ENCODE data around the gene ERBB4.
"Not testable (repeated sequence)": the region's sequence is repeated elsewhere in the genome, so short reads cannot be mapped to it uniquely, and the experiment has no call there.

Gene ERBB4

GRCh38 chr2:212107989-212108388, 430.6 kb downstream of the ERBB4 start:
- Histone ChIP-seq H3K4me1 (ENCODE audit: control insufficient read depth in 2 of 2, insufficient read depth in 2 of 2, low read length in 2 of 2) (no peaks in the 10 kb centered on the region), H3K4me3 (ENCODE audit: low read length in 2 of 2) (no peak overlapping the region), H3K36me3 (ENCODE audit: control insufficient read depth in 2 of 2, insufficient read depth in 2 of 2, low read length in 2 of 2) (no peaks in the 10 kb centered on the region), H3K27ac (ENCODE audit: low read depth in 2 of 2, low read length in 2 of 2) (no peak overlapping the region), H3K9ac (ENCODE audit: low read depth in 1 of 2, low read length in 2 of 2) (no peak overlapping the region), H3K9me3 (ENCODE audit: control insufficient read depth in 2 of 2, low read length in 2 of 2) (no peaks in the 10 kb centered on the region), H3K27me3 (ENCODE audit: control insufficient read depth in 2 of 2, insufficient read depth in 2 of 2, low read length in 2 of 2) (no peaks in the 10 kb centered on the region)

GRCh38 chr2:212107014-212107413, 431.6 kb downstream of the ERBB4 start:
- Histone ChIP-seq H3K9me3 (ENCODE audit: control insufficient read depth in 2 of 2, low read length in 2 of 2) (no peaks in the 10 kb centered on the region), H3K27ac (ENCODE audit: low read depth in 2 of 2, low read length in 2 of 2) (no peak overlapping the region), H3K36me3 (ENCODE audit: control insufficient read depth in 2 of 2, insufficient read depth in 2 of 2, low read length in 2 of 2) (no peaks in the 10 kb centered on the region), H3K4me1 (ENCODE audit: control insufficient read depth in 2 of 2, insufficient read depth in 2 of 2, low read length in 2 of 2) (no peaks in the 10 kb centered on the region), H3K27me3 (ENCODE audit: control insufficient read depth in 2 of 2, insufficient read depth in 2 of 2, low read length in 2 of 2) (no peaks in the 10 kb centered on the region), H3K9ac (ENCODE audit: low read depth in 1 of 2, low read length in 2 of 2) (no peak overlapping the region), H3K4me3 (ENCODE audit: low read length in 2 of 2) (no peak overlapping the region)

GRCh38 chr2:212106536-212106935, 432.1 kb downstream of the ERBB4 start:
- H3K9ac ChIP-seq (ENCODE audit: low read depth in 1 of 2, low read length in 2 of 2); H3K36me3 ChIP-seq (ENCODE audit: control insufficient read depth in 2 of 2, insufficient read depth in 2 of 2, low read length in 2 of 2); H3K27me3 ChIP-seq (ENCODE audit: control insufficient read depth in 2 of 2, insufficient read depth in 2 of 2, low read length in 2 of 2); H3K4me1 ChIP-seq (ENCODE audit: control insufficient read depth in 2 of 2, insufficient read depth in 2 of 2, low read length in 2 of 2); H3K4me3 ChIP-seq (ENCODE audit: low read length in 2 of 2); H3K27ac ChIP-seq (ENCODE audit: low read depth in 2 of 2, low read length in 2 of 2); H3K9me3 ChIP-seq (ENCODE audit: control insufficient read depth in 2 of 2, low read length in 2 of 2): not testable (repeated sequence)

GRCh38 chr2:212099658-212100057, 438.9 kb downstream of the ERBB4 start:
- no peak overlapping the region for H3K9ac ChIP-seq (ENCODE audit: low read depth in 1 of 2, low read length in 2 of 2)
- H3K4me3 ChIP-seq (ENCODE audit: low read length in 2 of 2) = no peak overlapping the region
- H3K27ac ChIP-seq (ENCODE audit: low read depth in 2 of 2, low read length in 2 of 2) = no peak overlapping the region
- no peaks in the 10 kb centered on the region for H3K4me1 ChIP-seq (ENCODE audit: control insufficient read depth in 2 of 2, insufficient read depth in 2 of 2, low read length in 2 of 2)
- H3K9me3 ChIP-seq (ENCODE audit: control insufficient read depth in 2 of 2, low read length in 2 of 2) = no peaks in the 10 kb centered on the region
- H3K27me3 ChIP-seq (ENCODE audit: control insufficient read depth in 2 of 2, insufficient read depth in 2 of 2, low read length in 2 of 2) = no peaks in the 10 kb centered on the region
- H3K36me3 ChIP-seq (ENCODE audit: control insufficient read depth in 2 of 2, insufficient read depth in 2 of 2, low read length in 2 of 2) = no peaks in the 10 kb centered on the region

- H3K27ac ChIP-seq (ENCODE audit: low read depth in 2 of 2, low read length in 2 of 2) = no peak overlapping the region
Measured at GRCh38 chr2:212098966-212099365, 439.6 kb downstream of the ERBB4 start.

GRCh38 chr2:212097001-212097400, 441.6 kb downstream of the ERBB4 start:
- Histone ChIP-seq H3K27me3 (ENCODE audit: control insufficient read depth in 2 of 2, insufficient read depth in 2 of 2, low read length in 2 of 2) (no peaks in the 10 kb centered on the region), H3K9me3 (ENCODE audit: control insufficient read depth in 2 of 2, low read length in 2 of 2) (no peaks in the 10 kb centered on the region), H3K9ac (ENCODE audit: low read depth in 1 of 2, low read length in 2 of 2) (no peak overlapping the region), H3K36me3 (ENCODE audit: control insufficient read depth in 2 of 2, insufficient read depth in 2 of 2, low read length in 2 of 2) (no peaks in the 10 kb centered on the region), H3K27ac (ENCODE audit: low read depth in 2 of 2, low read length in 2 of 2) (no peak overlapping the region), H3K4me1 (ENCODE audit: control insufficient read depth in 2 of 2, insufficient read depth in 2 of 2, low read length in 2 of 2) (no peaks in the 10 kb centered on the region), H3K4me3 (ENCODE audit: low read length in 2 of 2) (no peak overlapping the region)

More at GRCh38 chr2:212098966-212099365, 439.6 kb downstream of the ERBB4 start:
- Histone ChIP-seq H3K9me3 (ENCODE audit: control insufficient read depth in 2 of 2, low read length in 2 of 2) (no peaks in the 10 kb centered on the region), H3K36me3 (ENCODE audit: control insufficient read depth in 2 of 2, insufficient read depth in 2 of 2, low read length in 2 of 2) (no peaks in the 10 kb centered on the region), H3K4me3 (ENCODE audit: low read length in 2 of 2) (no peak overlapping the region), H3K4me1 (ENCODE audit: control insufficient read depth in 2 of 2, insufficient read depth in 2 of 2, low read length in 2 of 2) (no peaks in the 10 kb centered on the region), H3K9ac (ENCODE audit: low read depth in 1 of 2, low read length in 2 of 2) (no peak overlapping the region), H3K27me3 (ENCODE audit: control insufficient read depth in 2 of 2, insufficient read depth in 2 of 2, low read length in 2 of 2) (no peaks in the 10 kb centered on the region)

GRCh38 chr2:212089873-212090272, 448.7 kb downstream of the ERBB4 start:
- Histone ChIP-seq H3K36me3 (ENCODE audit: control insufficient read depth in 2 of 2, insufficient read depth in 2 of 2, low read length in 2 of 2) (no peaks in the 10 kb centered on the region), H3K27ac (ENCODE audit: low read depth in 2 of 2, low read length in 2 of 2) (no peak overlapping the region), H3K4me1 (ENCODE audit: control insufficient read depth in 2 of 2, insufficient read depth in 2 of 2, low read length in 2 of 2) (no peaks in the 10 kb centered on the region), H3K27me3 (ENCODE audit: control insufficient read depth in 2 of 2, insufficient read depth in 2 of 2, low read length in 2 of 2) (no peaks in the 10 kb centered on the region), H3K9me3 (ENCODE audit: control insufficient read depth in 2 of 2, low read length in 2 of 2) (no peaks in the 10 kb centered on the region), H3K4me3 (ENCODE audit: low read length in 2 of 2) (no peak overlapping the region), H3K9ac (ENCODE audit: low read depth in 1 of 2, low read length in 2 of 2) (no peak overlapping the region)

- Histone ChIP-seq H3K9me3 (ENCODE audit: control insufficient read depth in 2 of 2, low read length in 2 of 2) (no peaks in the 10 kb centered on the region), H3K27ac (ENCODE audit: low read depth in 2 of 2, low read length in 2 of 2) (no peak overlapping the region), H3K4me3 (ENCODE audit: low read length in 2 of 2) (no peak overlapping the region)
Measured at GRCh38 chr2:212088353-212088752, 450.2 kb downstream of the ERBB4 start.

GRCh38 chr2:212083492-212083891, 455.1 kb downstream of the ERBB4 start:
- Histone ChIP-seq H3K4me1 (ENCODE audit: control insufficient read depth in 2 of 2, insufficient read depth in 2 of 2, low read length in 2 of 2) (no peaks in the 10 kb centered on the region), H3K36me3 (ENCODE audit: control insufficient read depth in 2 of 2, insufficient read depth in 2 of 2, low read length in 2 of 2) (no peaks in the 10 kb centered on the region), H3K27ac (ENCODE audit: low read depth in 2 of 2, low read length in 2 of 2) (no peak overlapping the region), H3K9me3 (ENCODE audit: control insufficient read depth in 2 of 2, low read length in 2 of 2) (no peaks in the 10 kb centered on the region), H3K4me3 (ENCODE audit: low read length in 2 of 2) (no peak overlapping the region), H3K27me3 (ENCODE audit: control insufficient read depth in 2 of 2, insufficient read depth in 2 of 2, low read length in 2 of 2) (no peaks in the 10 kb centered on the region), H3K9ac (ENCODE audit: low read depth in 1 of 2, low read length in 2 of 2) (no peak overlapping the region)

More at GRCh38 chr2:212088353-212088752, 450.2 kb downstream of the ERBB4 start:
- Histone ChIP-seq H3K36me3 (ENCODE audit: control insufficient read depth in 2 of 2, insufficient read depth in 2 of 2, low read length in 2 of 2) (no peaks in the 10 kb centered on the region), H3K9ac (ENCODE audit: low read depth in 1 of 2, low read length in 2 of 2) (no peak overlapping the region), H3K27me3 (ENCODE audit: control insufficient read depth in 2 of 2, insufficient read depth in 2 of 2, low read length in 2 of 2) (no peaks in the 10 kb centered on the region), H3K4me1 (ENCODE audit: control insufficient read depth in 2 of 2, insufficient read depth in 2 of 2, low read length in 2 of 2) (no peaks in the 10 kb centered on the region)

GRCh38 chr2:212078103-212078502, 460.5 kb downstream of the ERBB4 start:
- H3K27me3 ChIP-seq (ENCODE audit: control insufficient read depth in 2 of 2, insufficient read depth in 2 of 2, low read length in 2 of 2) = no peaks in the 10 kb centered on the region
- H3K27ac ChIP-seq (ENCODE audit: low read depth in 2 of 2, low read length in 2 of 2) = no peak overlapping the region
- no peaks in the 10 kb centered on the region for H3K36me3 ChIP-seq (ENCODE audit: control insufficient read depth in 2 of 2, insufficient read depth in 2 of 2, low read length in 2 of 2)
- no peak overlapping the region for H3K4me3 ChIP-seq (ENCODE audit: low read length in 2 of 2)
- H3K4me1 ChIP-seq (ENCODE audit: control insufficient read depth in 2 of 2, insufficient read depth in 2 of 2, low read length in 2 of 2) = no peaks in the 10 kb centered on the region
- H3K9me3 ChIP-seq (ENCODE audit: control insufficient read depth in 2 of 2, low read length in 2 of 2) = no peaks in the 10 kb centered on the region
- no peak overlapping the region for H3K9ac ChIP-seq (ENCODE audit: low read depth in 1 of 2, low read length in 2 of 2)

- Histone ChIP-seq H3K9me3 (ENCODE audit: control insufficient read depth in 2 of 2, low read length in 2 of 2) (no peaks in the 10 kb centered on the region), H3K4me1 (ENCODE audit: control insufficient read depth in 2 of 2, insufficient read depth in 2 of 2, low read length in 2 of 2) (no peaks in the 10 kb centered on the region), H3K9ac (ENCODE audit: low read depth in 1 of 2, low read length in 2 of 2) (no peak overlapping the region), H3K27me3 (ENCODE audit: control insufficient read depth in 2 of 2, insufficient read depth in 2 of 2, low read length in 2 of 2) (no peaks in the 10 kb centered on the region), H3K27ac (ENCODE audit: low read depth in 2 of 2, low read length in 2 of 2) (no peak overlapping the region), H3K4me3 (ENCODE audit: low read length in 2 of 2) (no peak overlapping the region), H3K36me3 (ENCODE audit: control insufficient read depth in 2 of 2, insufficient read depth in 2 of 2, low read length in 2 of 2) (no peaks in the 10 kb centered on the region)
Measured at GRCh38 chr2:212076456-212076855, 462.1 kb downstream of the ERBB4 start.

Data from mucosa of rectum (tissue), 2 donors.